AG10803 (cell line): ENCODE results near the gene THOC1.
A peak's percentile ranks its signal among the peaks of the same experiment; 100 is the strongest.

Source experiments
- DNase-seq: peaks from one replicate; pipeline ENCODE4 v3.0.0; 2010; ENCODE audit warnings: low read depth
- H3K4me3 ChIP-seq: 2 replicates; pipeline ENCODE4 v1.5.1; 2011; ENCODE audit warnings: mild to moderate bottlenecking, low read length, control low read depth
- TF ChIP-seq, protein P1 (sequence below): conservative IDR thresholded peaks from 2 replicates; pipeline ENCODE4 v1.5.1; 2011; ENCODE audit warnings: mild to moderate bottlenecking, low read length, control low read depth, inconsistent platforms

THOC1 gene

DNA sequence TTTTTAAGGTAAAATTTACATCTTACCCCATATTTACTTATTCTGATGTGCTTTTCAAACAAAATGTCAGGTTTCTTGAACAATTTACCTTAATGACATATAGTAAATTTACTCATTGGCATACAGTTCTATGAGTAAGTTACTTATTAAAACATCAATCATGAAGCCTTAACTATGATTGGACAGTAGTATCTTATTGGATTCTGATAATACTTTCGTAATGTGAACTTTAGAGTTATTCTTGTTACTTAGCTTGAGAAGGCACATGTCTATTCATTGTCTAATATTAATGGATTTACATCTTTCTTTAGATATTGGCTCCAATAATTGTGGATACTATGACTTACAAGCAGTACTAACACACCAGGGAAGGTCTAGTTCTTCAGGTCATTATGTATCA, 57.8 kb downstream of the THOC1 start:
- no peak overlapping the region for H3K4me3 ChIP-seq
- TF ChIP-seq, protein P1, sequence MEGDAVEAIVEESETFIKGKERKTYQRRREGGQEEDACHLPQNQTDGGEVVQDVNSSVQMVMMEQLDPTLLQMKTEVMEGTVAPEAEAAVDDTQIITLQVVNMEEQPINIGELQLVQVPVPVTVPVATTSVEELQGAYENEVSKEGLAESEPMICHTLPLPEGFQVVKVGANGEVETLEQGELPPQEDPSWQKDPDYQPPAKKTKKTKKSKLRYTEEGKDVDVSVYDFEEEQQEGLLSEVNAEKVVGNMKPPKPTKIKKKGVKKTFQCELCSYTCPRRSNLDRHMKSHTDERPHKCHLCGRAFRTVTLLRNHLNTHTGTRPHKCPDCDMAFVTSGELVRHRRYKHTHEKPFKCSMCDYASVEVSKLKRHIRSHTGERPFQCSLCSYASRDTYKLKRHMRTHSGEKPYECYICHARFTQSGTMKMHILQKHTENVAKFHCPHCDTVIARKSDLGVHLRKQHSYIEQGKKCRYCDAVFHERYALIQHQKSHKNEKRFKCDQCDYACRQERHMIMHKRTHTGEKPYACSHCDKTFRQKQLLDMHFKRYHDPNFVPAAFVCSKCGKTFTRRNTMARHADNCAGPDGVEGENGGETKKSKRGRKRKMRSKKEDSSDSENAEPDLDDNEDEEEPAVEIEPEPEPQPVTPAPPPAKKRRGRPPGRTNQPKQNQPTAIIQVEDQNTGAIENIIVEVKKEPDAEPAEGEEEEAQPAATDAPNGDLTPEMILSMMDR: no peak
- DNase-seq: no peak

DNA sequence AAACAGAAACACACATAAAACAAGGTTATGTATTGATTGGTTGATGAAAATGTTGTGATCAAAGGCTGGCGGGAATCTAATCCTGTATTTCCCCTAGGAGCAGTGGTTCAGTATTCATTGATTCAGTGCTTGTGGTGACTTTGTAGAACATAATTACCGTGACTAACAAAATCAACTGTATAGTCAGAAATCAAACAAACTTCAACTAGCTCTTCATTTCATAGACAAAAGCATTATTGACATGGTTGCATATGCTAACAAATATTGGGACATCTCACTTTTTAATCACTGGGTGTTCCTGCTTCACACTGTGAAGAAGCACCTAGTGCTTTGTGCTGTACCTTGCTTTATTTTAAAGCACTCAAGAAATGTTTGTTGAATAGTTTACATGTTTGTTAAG, 68.1 kb downstream of the THOC1 start:
- no peak for DNase-seq
- TF ChIP-seq, protein P1: no peak
- H3K4me3 ChIP-seq: no peak overlapping the region

DNA sequence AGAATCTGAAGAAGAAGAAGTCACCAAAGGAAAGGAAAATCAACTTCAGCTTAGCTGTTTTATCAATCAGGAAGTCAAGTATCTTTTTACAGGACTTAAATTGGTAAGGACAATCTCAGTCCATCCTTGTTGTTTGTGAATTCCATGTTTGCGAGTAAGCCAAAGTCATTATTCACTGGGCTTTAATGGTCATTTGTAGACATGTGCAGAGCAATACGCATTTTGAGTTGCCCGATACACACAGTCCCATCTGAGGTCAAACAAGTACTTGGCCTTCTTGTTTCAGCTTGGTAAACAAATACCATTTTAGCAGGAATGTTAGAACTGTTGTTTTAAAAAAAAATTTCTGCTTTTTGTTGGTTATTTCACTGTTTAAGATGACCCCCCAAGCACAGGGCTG, 68.6 kb downstream of the THOC1 start:
- H3K4me3 ChIP-seq: no peak overlapping the region
- TF ChIP-seq, protein P1: no peak
- DNase-seq: no peak

DNA sequence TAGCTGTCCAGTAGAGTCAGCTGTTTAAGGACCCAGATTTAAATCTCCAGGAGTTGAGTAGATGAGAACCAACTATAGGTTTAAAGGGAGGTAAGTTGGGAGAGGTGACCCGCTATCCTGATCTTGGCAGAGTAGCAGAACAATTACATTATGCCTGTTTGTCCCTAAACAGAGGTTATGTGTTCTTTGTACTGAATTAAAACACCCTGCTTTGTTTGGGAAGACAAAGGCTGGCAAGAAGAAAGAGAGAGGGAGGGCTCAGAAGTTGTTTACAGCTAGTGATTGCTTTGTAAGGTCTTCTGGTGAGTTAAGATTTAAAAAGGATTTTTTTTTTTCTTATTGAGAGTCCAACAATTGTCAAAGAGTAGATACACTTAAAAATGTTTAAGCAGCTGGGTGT, 72.2 kb downstream of the THOC1 start:
- TF ChIP-seq, protein P1: no peak
- no peak for DNase-seq
- H3K4me3 ChIP-seq: no peak overlapping the region

DNA sequence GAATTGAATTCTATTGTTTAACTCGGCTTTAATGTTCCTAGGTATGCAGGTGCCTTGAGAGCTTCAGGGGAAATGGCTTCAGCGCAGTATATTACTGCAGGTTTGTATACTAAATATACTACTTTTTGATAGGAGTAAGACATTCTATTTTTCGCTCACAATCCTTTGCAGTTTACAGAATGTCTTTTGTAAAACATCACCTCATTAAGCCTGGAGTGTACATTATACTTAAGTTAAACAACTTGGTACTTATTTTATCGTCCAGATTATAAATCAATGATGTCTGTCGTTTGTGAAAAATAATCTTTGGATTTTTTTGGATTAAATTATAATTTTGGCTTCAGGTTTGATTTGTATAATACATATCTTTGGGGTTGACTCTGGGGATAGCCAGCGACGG, 75.0 kb downstream of the THOC1 start:
- DNase-seq: no peak
- H3K4me3 ChIP-seq: no peak overlapping the region
- TF ChIP-seq, protein P1: no peak

DNA sequence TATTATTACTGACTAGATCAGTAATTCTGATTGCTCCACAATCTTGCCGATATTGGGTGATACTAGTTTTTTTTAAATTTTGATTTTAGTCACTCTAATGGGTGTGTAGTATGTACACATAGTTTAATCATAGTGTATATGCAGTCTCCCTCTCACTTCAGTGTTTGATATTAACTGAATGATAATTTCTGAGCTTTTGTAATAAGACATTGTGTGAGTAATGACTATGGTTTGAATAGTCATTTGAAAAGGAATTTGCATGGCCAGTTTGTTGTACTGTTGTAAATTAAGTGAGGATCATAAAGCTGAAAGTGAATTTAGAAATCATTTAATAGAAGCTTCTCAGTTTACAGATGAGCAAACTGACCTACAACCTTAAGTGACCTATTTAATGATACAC, 76.1 kb downstream of the THOC1 start:
- no peak overlapping the region for H3K4me3 ChIP-seq
- TF ChIP-seq, protein P1: no peak
- peak; percentile 6 for DNase-seq

DNA sequence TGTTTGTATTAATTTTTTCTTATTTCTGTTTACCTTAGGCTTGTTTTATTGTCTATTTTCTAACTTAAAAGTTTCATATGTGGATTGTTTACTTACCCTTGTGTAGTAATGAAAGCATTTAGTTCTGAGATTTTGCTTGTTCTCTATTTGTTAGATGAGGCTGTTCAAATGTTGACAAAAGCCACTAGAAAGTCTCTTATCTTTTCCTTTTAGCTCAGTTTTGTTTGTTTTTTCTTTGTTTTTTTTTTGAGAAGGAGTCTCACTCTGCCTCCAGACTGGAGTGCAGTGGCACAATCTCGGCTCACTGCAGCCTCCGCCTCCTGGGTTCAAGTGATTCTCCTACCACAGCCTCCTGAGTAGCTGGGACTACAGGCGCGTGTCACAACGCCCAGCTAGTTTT, 78.6 kb downstream of the THOC1 start:
- TF ChIP-seq, protein P1: no peak
- no peak for DNase-seq
- H3K4me3 ChIP-seq: no peak overlapping the region
